ENCODE measurements around the gene PURB. TPM values are rescaled to one million over a fixed set of nuclear protein-coding genes. Genes with fewer than 3 reads are reported as not detected.

PURB gene
- total RNA-seq, 1 experiment from 2014 or later = 21.3 TPM

GRCh38 chr7:44849259-44849884, 36.0 kb downstream of the PURB start:
- no peaks in the 10 kb centered on the region for H3K27me3 ChIP-seq (ENCODE audit: insufficient read depth, low read length)
- H2AFZ ChIP-seq (ENCODE audit: low read length) = no peak overlapping the region
- no peak overlapping the region for H3K56ac ChIP-seq (ENCODE audit: insufficient read length, low read depth, low read length)
- H3K79me2 ChIP-seq (ENCODE audit: insufficient read depth, low read length) = peaks cover 14% of the 10 kb centered on the region; the same call in 1 of the 2 replicates
- no peaks in the 10 kb centered on the region for H4K20me1 ChIP-seq (ENCODE audit: control insufficient read depth, insufficient read depth, insufficient read length)
- H2BK120ac ChIP-seq (ENCODE audit: low read depth, low read length, poor library complexity, severe bottlenecking) = no peak overlapping the region
- H3K4me1 Mint-ChIP-seq = peaks cover 8 to 19% of the 10 kb centered on the region in 2 experiments
- no peak overlapping the region for H4K8ac ChIP-seq (replicated peaks; ENCODE audit: insufficient read length, low read depth, low read length)
- H3K23ac ChIP-seq (ENCODE audit: insufficient read length, low read depth, low read length) = no peak overlapping the region
- no peaks in the 10 kb centered on the region for H3K27me3 Mint-ChIP-seq (ENCODE audit: low read depth)
- no peak overlapping the region for H2AK5ac ChIP-seq (ENCODE audit: insufficient read length, low read length)
- peak overlapping the region; percentile 51 to 100 (median 100); a peak in 4 of 7 replicates for H3K27ac Mint-ChIP-seq
- no peaks in the 10 kb centered on the region for H3K79me1 ChIP-seq (ENCODE audit: insufficient read depth, low read depth, low read length, poor library complexity, severe bottlenecking)
- H3K23me2 ChIP-seq (ENCODE audit: insufficient read length, low read depth, low read length, poor library complexity, severe bottlenecking) = no peaks in the 10 kb centered on the region
- peaks cover 0 to 3% (median 0%) of the 10 kb centered on the region in 3 experiments; a peak in 1 of 7 replicates for H3K36me3 Mint-ChIP-seq (ENCODE audit: insufficient read depth in 1 of 3, low read depth in 3 of 3)
- no peak overlapping the region for H2BK5ac ChIP-seq (ENCODE audit: insufficient read length, low read length)
- no peak overlapping the region for H3K4ac ChIP-seq (ENCODE audit: low read depth, low read length)
- H3K27ac ChIP-seq (ENCODE audit: insufficient read length, low read depth, low read length) = no peak overlapping the region
- no CpG with 5 or more reads among the region's 10 CpGs for WGBS (ENCODE audit: extremely low coverage, insufficient read length, low lambda C conversion rate)
- H4K5ac ChIP-seq (ENCODE audit: insufficient read length, low read depth, low read length) = no peak overlapping the region
- H3K4me1 ChIP-seq (ENCODE audit: insufficient read depth, low read length) = no peaks in the 10 kb centered on the region
- no peak overlapping the region for H3K14ac ChIP-seq (ENCODE audit: insufficient read depth, low read length)
- peak overlapping the region; percentile 97 to 99 for H3K4me3 Mint-ChIP-seq
- H2BK15ac ChIP-seq (ENCODE audit: low read depth, low read length) = no peak overlapping the region
- H3K4me2 ChIP-seq (ENCODE audit: insufficient read depth, insufficient read length, low read length) = peak overlapping the region; percentile 28
- H3K9ac ChIP-seq (ENCODE audit: extremely low read depth, insufficient read length, low read length) = peak overlapping the region; percentile 92
- no peak overlapping the region for H2BK20ac ChIP-seq (ENCODE audit: low read depth, low read length, poor library complexity, severe bottlenecking)
- no peak for DNase-seq
- H4K91ac ChIP-seq (ENCODE audit: insufficient read length, low read depth, low read length) = no peak overlapping the region
- H3T11ph ChIP-seq (ENCODE audit: low read length) = no peak overlapping the region
- H3K9me3 Mint-ChIP-seq = no peaks in the 10 kb centered on the region
- no peak overlapping the region for H2BK12ac ChIP-seq (ENCODE audit: insufficient read length, low read depth, low read length)
- no peak overlapping the region for H3K18ac ChIP-seq (ENCODE audit: insufficient read length, low read depth, low read length)
- H3K9me3 ChIP-seq (ENCODE audit: control insufficient read depth, low read depth, low read length) = no peaks in the 10 kb centered on the region
- no peak for TF ChIP-seq CTCF (conservative IDR thresholded peaks at IDR 0.05)

Data from H9 (cell line).